Stimulated activated CD4-positive, alpha-beta T cell treated with anti-CD3 and anti-CD28 coated beads, Interleukin-15, amount 100 ng/mL, for 48 hours (primary cell): ENCODE measurements around the gene ZNF74.
"Not testable (repeated sequence)": the region's sequence is repeated elsewhere in the genome, so short reads cannot be mapped to it uniquely, and the experiment has no call there.

ENCODE experiments used
- DNase-seq, 2 donors: peaks; one replicate each; pipeline ENCODE4 v3.0.0-alpha.2; 2020; ENCODE audit warnings: low read depth in 2 of 2

Gene ZNF74

DNA sequence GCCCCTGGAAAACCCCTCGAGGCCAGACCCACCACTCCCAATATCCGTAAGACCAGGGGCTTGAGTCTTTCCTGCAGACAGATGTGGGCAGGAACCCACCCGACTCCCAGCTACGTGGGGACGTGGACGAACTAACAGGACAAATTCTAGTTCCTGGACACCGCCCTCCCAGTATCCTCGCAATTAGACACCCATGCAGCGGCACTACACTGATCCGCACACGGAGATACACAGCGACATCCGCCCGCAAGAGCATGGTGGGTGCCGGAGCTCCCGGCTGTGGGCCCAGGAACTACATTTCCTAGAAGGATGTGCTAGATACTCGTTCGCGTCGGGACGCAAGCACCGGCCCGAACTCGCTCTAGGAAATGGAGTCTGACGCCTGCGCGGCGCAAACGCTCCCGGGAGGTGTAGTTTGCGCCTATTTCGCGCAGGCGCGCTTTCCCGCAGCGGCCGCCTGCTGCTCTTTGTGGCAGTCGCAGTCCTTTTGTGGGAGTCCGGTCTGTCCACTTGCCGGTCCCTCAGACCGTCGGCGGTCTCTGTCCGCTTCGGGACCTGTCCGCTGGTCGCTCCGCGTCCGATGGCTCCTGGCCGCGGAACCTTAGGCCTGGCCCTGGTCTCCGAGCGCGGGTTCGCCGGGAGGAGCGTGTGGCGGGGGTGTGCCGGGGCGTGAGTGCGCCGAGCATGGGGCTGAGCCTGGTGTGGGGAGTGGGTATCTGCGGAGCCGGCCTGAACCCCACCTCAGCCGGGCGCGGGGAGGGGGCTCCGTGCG is at the start of gene ZNF74:
ZNF74 (plus strand) TSS at position 447 of the 772 bp plus-strand sequence. CDS start 478 bp downstream, outside the sequence.
- DNase-seq: peak; percentile 67 to 80

DNA sequence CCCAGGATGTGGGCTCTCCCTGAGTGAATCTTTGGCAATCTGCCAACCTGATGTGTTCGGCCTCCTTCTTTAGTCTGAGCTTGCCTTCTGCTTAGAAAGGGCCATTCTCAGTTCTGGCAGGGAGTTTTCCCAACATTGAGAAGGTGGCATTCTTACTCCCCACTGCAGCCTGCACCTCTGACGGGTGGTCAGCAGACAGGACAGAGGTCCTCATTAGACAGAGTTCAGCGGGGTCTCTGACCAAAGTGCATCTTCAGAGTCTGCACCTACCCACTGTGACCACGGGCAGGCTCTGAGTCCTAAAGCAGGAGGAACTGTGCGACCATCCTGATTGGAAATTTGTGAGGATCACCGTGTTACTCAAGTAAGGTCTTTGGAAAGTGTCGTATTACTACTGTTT is 47.4 kb upstream of the ZNF74 start:
- not testable (repeated sequence) for DNase-seq

DNA sequence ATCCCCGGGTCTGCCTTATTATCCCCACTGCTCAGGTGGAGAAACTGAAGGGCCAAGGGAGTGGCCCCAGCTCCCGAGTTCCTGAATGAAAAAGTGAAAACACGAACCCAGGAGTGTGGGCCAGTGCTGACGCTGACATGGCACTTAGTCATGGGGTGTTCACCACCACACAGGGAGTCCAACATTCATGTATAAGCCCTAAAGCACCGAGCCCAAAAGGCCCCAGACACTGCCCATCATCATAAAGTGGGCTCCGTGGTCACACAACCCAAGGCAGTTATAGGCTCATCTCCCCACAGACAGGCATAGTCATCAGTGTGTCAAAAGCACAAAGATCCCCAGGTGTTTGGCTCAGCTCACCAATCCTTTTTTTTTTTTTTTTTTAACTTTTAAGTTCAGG is 41.4 kb upstream of the ZNF74 start:
- DNase-seq: not testable (repeated sequence)

DNA sequence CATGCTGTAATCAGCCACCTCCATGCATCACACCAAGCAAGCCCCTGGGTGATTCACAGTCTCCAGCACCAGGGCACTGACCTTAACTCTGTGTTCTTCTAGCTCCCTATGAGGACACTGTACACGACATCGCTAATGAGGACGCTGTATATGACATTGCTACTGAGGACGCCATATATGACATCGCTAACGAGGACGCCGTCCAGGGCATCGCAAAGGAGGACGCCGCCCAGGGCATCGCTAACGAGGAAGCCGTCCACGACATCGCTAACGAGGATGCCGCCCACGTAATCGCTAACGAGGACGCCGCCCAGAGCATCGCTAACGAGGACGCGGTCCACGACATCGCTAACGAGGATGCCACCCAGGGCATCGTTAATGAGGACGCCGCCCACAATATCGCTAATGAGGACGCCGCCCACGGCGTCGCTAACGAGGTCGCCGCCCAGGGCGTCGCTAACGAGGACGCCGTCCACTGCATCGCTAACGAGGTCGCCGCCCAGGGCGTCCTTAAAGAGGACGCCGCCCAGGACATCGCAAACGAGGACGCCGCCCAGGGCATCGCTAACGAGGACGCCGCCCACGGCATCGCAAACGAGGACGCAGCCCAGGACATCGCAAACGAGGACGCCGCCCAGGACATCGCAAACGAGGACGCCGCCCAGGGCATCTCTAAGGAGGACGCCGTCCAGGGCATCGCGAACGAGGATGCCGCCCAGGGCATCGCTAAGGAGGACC is 39.5 kb upstream of the ZNF74 start:
- DNase-seq: no peak

DNA sequence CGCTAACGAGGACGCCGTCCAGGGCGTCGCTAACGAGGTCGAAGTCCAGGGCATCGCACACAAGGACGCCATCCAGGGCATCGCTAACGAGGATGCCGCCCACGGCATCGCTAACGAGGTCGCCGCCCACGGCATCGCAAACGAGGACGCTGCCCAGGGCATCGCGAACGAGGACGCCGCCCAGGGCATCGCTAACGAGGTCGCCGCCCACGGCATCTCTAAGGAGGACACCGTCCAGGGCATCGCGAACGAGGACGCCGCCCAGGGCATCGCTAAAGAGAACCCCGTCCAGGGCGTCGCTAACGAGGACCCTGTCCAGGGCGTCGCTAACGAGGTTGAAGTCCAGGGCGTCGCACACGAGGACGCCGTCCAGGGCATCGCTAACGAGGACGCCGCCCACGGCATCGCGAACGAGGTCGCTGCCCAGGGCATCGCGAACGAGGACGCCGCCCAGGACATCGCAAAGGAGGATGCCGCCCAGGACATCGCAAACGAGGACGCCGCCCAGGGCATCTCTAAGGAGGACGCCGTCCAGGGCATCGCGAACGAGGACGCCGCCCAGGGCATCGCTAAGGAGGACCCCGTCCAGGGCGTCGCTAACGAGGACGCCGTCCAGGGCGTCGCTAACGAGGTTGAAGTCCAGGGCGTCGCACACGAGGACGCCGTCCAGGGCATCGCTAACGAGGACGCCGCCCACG is 37.9 kb upstream of the ZNF74 start:
- DNase-seq: not testable (repeated sequence)

DNA sequence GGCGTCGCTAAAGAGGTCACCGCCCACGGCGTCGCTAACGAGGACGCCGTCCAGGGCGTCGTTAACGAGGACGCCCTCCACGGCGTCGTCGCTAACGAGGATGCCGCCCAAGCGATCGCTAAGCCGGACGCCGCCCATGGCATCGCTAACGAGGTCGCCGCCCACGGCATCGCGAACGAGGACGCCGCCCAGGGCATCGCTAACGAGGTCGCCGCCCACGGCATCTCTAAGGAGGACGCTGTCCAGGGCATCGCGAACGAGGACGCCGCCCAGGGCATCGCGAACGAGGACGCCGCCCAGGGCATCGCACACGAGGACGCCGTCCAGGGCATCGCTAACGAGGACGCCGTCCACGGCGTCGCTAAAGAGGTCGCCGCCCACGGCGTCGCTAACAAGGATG is 37.0 kb upstream of the ZNF74 start:
- not testable (repeated sequence) for DNase-seq

DNA sequence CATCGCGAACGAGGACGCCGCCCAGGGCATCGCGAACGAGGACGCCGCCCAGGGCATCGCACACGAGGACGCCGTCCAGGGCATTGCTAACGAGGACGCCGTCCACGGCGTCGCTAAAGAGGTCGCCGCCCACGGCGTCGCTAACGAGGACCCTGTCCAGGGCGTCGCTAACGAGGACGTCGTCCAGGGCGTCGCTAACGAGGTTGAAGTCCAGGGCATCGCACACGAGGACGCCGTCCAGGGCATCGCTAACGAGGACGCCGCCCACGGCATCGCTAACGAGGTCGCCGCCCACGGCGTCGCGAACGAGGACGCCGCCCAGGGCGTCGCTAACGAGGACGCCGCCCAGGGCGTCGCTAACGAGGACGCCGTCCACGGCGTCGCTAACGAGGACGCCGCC is 36.0 kb upstream of the ZNF74 start:
- DNase-seq: not testable (repeated sequence)

DNA sequence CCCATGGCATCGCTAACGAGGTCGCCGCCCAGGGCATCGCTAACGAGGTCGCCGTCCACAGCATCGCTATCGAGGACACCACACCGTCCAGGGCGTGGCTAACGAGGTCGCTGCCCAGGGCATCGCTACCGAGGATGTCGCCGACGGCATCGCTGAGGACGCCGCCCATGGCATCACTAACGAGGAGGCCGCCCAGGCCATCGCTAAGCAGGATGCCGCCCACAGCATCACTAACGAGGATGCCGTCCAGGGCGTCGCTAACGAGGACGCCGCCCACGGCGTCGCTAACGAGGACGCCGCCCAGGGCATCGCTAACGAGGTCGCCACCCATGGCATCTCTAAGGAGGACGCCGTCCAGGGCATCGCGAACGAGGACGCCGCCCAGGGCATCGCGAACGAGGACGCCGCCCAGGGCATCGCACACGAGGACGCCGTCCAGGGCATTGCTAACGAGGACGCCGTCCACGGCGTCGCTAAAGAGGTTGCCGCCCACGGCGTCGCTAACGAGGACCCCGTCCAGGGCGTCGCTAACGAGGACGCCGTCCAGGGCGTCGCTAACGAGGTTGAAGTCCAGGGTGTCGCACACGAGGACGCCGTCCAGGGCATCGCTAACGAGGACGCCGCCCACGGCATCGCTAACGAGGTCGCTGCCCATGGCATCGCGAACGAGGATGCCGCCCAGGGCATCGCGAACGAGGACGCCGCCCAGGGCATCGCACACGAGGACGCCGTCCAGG is 35.3 kb upstream of the ZNF74 start:
- not testable (repeated sequence) for DNase-seq

DNA sequence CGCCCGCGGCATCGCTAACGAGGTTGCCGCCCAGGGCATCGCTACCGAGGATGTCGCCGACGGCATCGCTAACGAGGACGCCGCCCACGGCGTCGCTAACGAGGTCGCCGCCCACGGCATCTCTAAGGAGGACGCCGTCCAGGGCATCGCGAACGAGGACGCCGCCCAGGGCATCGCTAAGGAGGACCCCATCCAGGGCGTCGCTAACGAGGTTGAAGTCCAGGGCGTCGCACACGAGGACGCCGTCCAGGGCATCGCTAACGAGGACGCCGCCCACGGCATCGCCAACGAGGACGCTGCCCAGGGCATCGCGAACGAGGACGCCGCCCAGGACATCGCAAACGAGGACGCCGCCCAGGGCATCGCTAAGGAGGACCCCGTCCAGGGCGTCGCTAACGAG is 33.7 kb upstream of the ZNF74 start:
- not testable (repeated sequence) for DNase-seq

DNA sequence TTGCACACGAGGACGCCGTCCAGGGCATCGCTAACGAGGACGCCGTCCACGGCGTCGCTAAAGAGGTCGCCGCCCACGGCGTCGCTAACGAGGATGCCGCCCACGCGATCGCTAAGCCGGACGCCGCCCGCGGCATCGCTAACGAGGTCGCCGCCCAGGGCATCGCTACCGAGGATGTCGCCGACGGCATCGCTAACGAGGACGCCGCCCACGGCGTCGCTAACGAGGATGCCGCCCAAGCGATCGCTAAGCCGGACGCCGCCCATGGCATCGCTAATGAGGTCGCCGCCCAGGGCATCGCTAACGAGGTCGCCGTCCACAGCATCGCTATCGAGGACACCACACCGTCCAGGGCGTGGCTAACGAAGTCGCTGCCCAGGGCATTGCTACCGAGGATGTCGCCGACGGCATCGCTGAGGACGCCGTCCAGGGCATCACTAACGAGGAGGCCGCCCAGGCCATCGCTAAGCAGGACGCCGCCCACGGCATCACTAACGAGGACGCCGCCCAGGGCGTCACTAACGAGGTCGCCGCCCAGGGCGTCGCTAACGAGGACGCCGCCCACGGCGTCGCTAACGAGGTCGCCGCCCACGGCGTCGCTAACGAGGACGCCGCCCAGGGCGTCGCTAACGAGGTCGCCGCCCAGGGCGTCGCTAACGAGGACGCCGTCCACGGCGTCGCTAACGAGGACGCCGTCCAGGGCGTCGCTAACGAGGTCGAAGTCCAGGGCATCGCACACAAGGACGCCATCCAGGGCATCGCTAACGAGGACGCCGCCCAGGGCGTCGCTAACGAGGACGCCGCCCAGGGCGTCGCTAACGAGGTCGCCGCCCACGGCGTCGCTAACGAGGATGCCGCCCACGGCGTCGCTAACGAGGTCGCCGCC is 32.8 kb upstream of the ZNF74 start:
- not testable (repeated sequence) for DNase-seq

DNA sequence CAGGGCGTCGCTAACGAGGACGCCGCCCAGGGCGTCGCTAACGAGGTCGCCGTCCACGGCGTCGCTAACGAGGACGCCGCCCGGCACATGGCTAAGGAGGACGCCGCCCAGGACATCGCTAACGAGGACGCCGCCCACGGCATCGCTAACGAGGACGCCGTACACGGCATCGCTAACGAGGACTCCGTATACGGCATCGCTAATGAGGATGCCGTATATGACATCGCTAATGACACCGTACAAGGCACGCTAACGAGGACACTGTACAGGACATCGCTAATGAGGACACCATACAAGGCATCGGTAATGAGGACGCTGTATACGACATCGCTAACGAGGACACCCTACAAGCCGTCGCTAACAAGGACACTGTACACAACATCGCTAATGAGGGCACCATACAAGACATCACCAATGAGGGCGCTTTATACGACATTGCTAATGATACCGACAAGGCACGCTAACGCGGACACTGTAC is 32.2 kb upstream of the ZNF74 start:
- not testable (repeated sequence) for DNase-seq

DNA sequence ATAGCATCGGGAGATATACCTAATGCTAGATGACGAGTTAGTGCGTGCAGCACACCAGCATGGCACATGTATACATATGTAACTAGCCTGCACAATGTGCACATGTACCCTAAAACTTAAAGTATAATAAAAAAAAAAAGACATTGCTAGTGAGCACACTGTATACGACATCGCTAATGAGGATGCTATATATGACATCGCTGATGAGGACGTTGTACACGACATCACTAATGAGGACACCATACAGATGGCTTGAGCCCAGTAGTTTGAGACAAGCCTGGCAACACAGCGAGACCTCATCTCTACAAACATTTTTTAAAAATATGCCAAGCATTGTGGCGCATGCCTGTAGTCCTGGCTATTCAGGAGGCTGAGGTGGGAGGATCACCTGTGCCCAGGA is 31.5 kb upstream of the ZNF74 start:
- DNase-seq: not testable (repeated sequence)

DNA sequence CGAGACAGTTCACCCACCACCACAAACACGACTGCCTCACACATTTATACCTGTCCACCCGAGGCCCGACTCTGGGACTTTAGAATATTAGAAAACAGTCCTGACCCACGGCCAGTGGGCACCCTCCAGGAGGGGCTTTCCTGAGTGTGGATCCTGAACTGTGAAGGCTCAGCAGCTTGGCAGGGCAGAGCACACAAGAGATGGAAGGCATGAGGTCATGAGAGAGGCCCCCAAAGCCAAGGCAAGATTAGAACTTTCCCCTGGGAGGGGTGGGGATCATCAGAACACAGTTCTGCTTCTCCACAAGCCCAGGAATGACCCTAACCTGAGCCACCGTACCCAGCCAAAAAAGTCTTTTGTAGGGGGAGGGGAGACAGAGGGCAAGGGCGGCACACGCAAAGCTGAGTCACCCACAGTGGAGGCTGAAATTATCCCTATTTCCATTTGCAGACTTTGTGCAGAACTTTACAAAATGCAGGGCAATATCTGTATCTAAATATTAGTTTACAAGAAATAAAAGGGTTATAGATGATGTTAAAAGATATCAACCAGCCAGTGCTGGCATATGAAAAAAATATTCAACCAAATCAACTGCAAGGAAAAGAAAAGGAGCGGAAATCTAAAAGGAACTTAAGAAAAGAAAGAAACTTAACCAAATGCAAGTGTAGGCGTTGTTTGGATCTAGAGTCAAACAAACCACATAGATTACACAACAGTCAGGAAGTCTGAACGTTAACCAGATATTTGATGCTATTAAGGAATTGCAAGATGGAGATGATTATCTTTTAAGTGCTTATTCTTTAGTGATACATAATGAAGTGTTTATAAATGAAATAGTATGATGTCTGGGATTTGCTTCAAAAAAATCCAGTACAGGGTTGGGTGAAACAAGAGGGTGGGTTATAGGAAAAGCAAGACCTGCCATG is 29.4 kb upstream of the ZNF74 start:
- DNase-seq: not testable (repeated sequence)

DNA sequence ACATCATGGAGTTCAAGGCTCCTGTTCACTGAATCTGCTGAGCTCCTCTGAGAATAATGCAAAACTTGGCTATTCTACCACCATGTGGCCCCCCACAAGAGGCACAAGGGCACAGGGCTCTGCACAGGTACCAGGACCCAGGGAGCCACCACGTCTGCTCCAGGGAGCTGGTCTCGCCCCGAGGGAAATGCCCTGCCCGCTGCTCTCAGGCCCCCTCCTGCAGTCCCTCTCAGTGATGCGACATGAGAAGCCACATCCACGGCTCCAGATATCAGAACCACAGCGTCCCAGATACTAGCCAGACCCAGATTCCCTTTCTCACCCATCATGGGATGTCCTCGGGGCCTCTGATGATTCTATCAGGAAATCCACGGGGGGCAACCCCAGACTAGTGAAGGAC is 27.1 kb upstream of the ZNF74 start:
- DNase-seq: not testable (repeated sequence)

DNA sequence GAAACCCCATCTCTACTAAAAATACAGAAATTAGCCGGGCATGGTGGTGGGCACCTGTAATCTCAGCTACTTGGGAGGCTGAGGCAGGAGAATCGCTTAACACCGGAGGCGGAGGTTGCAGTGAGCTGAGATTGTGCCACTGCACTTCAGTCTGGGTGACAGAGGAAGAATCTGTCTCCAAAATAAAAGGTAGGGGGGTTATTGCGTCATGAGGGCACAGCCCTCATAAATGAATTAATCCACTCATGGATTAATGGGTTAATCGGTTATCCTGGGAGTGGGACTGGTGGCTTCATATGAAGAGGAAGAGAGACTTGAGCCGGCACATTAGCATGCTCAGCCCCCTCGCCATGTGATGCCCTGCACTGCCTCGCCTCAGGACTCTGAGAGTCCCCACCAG is 25.1 kb upstream of the ZNF74 start:
- not testable (repeated sequence) for DNase-seq

DNA sequence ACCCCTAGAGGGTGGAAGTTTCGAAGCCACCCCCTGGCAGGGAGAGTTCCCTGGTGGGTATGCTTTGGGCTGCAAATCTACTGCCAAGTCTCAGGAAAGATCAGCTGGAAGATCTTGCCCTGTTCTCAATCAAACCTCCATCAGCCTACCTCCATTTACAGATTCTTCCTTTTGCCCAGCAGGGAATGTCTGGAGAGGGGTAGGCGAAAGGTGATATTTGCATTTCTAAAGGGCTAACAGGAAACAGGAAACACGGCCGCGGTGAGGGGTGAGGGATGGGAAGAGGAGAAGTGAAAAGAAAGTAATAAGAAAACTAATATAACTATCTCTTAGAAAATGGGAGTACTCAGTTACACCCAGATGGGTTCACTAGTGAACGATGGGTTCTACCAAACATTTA is 22.3 kb upstream of the ZNF74 start:
- not testable (repeated sequence) for DNase-seq

DNA sequence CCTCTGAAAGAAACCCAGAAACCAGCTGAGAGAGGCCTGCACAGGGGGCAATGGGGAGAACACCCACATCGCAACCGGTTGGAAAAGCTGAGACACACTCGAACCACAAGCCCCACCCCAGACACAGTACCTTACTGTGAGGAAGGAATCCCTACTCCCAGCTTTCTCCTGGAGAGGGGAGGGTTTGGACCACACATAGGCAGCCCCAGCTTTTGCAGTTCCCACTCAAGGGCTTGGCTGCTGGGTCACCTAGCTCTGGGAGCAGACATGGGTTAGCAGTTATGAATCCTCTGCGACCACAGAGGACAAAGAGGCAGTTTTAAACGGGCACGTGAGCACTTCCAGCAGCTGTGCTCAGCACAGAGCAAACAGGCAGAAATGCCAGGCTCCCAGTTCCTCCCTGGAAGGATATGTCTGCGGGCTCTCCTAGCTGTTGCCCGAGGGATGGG is 21.5 kb upstream of the ZNF74 start:
- not testable (repeated sequence) for DNase-seq

DNA sequence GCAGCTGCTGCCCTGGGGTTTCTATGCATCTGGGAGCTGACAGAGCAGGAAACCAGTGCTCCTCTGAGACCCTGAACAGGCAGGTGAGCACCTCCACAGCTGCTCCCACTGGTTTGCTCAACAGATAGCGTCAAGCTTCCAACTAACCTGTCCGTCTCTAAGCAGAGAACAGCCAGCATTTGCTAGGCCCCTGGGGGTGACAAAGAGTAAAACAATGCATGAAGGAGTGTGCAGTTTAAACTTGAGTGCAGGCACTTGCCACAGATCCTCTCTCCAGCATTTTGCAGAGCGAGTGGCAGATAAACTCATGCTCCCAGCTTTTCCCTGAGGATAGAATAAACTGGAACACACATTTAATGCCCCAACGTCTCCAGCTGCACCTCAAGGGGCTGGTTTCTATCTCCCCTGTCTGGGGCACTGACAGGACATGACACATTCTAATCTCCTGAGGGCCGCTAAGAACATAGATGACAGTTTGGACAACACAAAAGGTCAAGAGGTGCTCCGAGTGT is 20.7 kb upstream of the ZNF74 start:
- not testable (repeated sequence) for DNase-seq

DNA sequence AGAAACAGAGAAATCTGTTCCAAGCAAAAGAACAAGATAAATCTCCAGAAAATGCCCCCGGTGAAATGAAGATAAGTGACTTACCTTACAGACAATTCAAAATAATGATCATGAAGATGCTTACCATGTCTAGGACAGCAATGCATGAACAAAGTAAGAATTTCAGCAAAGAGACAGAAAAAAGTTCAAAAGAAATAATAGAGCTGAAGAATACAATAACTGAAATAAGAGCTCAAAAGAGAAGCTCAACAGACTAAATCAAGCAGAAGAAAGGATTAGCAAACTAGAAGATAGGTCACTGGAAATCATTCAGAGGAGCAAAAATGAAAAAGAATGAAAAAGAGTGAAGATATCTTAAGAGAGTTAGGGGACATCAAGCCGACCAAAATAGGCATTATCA is 19.8 kb upstream of the ZNF74 start:
- DNase-seq: not testable (repeated sequence)
